Mononuclear cell (primary cell): ENCODE results near the gene EMX1. TPM values are rescaled to one million over a fixed set of nuclear protein-coding genes. Genes with fewer than 3 reads are reported as not detected.

ENCODE experiments used
- H3K27me3 ChIP-seq: 2 replicates; pipeline ENCODE4 v1.6.0; 2011; ENCODE audit warnings: low read length, control low read depth; ENCODE audit not compliant: insufficient read depth
- H3K4me1 ChIP-seq: 2 replicates; pipeline ENCODE4 v1.5.1; 2011; ENCODE audit warnings: mild to moderate bottlenecking, low read length, control low read depth; ENCODE audit not compliant: insufficient read depth
- H3K4me3 ChIP-seq: 2 replicates; pipeline ENCODE4 v1.5.1; 2011; ENCODE audit warnings: mild to moderate bottlenecking, low read length, moderate library complexity
- H3K9me3 ChIP-seq: 2 replicates; pipeline ENCODE4 v1.5.1; 2011; ENCODE audit warnings: low read depth, mild to moderate bottlenecking, control low read depth, low read length
- total RNA-seq: library from RNA; depleted of rRNA; stranded (reverse); fragments of >200 nt; gene quantifications from one replicate; pipeline ENCODE4 v1.2.3, GENCODE V29; 2012

The EMX1 gene
- total RNA-seq, 1 donor, result not detected

DNA sequence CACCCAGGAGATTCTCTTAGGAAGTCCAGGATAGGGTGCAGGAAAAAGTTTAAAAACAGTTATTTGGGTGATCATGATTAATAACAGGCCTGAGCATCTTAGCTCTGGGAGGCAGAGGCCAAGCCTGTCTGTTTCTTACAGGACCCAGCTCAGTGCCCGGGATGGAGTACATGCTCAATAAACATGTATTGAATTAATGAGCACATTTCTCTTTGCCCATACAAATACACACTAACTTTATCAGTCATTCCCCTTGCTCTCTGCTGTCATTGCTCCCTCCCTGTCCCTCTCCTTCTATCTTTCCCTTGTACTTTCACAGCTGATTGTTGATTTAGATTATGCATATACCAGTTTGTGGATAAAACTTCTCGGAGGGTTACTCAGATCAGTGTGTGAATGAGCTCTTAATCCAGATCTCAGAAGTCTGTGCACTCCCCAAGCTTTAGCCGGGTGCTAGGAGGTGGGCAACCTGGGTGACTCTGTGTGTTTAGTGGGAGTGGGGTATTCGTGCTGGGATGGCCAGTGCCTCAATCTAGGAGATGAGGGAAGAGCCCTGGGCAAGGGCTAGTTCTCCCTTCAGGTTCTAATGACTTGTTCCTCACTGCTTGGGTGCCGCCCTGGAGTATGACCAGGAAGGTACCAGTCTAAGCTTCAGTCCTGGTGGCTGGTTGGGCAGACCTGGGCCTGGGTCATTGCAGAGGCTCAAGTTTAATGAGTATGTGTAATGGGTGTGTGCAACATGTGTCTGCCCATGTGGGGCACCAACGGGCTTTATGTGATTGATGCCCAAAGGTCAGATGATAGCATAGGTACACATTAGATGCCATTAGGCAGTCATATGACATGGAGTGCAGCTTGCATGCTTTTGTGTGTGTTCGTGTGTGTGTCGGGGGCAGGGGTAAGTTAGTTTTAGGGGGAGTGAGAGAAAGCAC lies 10.6 kb downstream of the EMX1 start:
- peaks cover 6% of the 10 kb centered on the region for H3K4me1 ChIP-seq
- no peak overlapping the region for H3K4me3 ChIP-seq
- H3K9me3 ChIP-seq, result no peaks in the 10 kb centered on the region
- peaks cover 75% of the 10 kb centered on the region for H3K27me3 ChIP-seq

DNA sequence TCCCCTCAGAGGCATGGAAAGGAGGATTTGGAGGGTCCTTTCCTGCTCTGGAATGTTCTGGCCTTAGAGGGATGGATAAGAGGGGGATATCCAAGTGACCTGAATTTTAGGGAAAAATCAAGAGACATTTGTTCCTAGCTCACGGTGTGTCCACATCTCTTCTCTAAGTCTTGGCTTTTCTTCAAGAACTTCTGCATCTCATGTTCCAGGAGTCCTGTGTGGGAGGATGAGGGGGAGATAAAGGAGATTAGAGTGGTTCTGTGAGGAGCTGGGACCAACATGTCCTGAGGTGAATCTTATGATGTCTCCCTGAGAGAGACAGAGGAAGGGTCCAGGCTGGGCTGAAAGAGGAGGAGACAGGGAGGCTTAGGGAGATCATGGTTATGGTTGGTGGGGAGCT lies 11.7 kb downstream of the EMX1 start:
- peaks cover 6% of the 10 kb centered on the region for H3K4me1 ChIP-seq
- no peak overlapping the region for H3K4me3 ChIP-seq
- H3K27me3 ChIP-seq, result peaks cover 63% of the 10 kb centered on the region
- no peaks in the 10 kb centered on the region for H3K9me3 ChIP-seq

- H3K27me3 ChIP-seq, result peaks cover 40% of the 10 kb centered on the region
These were observed 14.1 kb downstream of the EMX1 start for GRCh38 chr2:72931280-72931910.

GRCh38 chr2:72932045-72932740 lies 14.9 kb downstream of the EMX1 start:
- peaks cover 32% of the 10 kb centered on the region for H3K27me3 ChIP-seq

More at GRCh38 chr2:72931280-72931910, 14.1 kb downstream of the EMX1 start:
- Histone ChIP-seq H3K4me1 (no peaks in the 10 kb centered on the region), H3K4me3 (no peak overlapping the region), H3K9me3 (no peaks in the 10 kb centered on the region)

DNA sequence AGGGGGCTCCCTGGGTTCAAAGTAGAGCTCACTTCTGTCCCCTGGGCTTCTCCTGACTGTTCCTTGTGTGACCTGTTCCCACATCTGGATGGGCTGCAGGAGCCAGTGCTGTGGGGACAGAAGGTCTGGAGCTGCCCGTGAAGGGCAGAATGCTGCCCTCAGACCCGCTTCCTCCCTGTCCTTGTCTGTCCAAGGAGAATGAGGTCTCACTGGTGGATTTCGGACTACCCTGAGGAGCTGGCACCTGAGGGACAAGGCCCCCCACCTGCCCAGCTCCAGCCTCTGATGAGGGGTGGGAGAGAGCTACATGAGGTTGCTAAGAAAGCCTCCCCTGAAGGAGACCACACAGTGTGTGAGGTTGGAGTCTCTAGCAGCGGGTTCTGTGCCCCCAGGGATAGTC lies 15.5 kb downstream of the EMX1 start:
- Histone ChIP-seq H3K9me3 (no peaks in the 10 kb centered on the region), H3K27me3 (peaks cover 25% of the 10 kb centered on the region), H3K4me1 (no peaks in the 10 kb centered on the region), H3K4me3 (no peak overlapping the region)

More at GRCh38 chr2:72932045-72932740, 14.9 kb downstream of the EMX1 start:
- Histone ChIP-seq H3K4me1 (no peaks in the 10 kb centered on the region), H3K9me3 (no peaks in the 10 kb centered on the region), H3K4me3 (no peak overlapping the region)

- no peaks in the 10 kb centered on the region for H3K4me1 ChIP-seq
- no peaks in the 10 kb centered on the region for H3K9me3 ChIP-seq
- H3K27me3 ChIP-seq, result peaks cover 21% of the 10 kb centered on the region
- H3K4me3 ChIP-seq, result no peak overlapping the region
These were observed 15.9 kb downstream of the EMX1 start for GRCh38 chr2:72933207-72933606.

DNA sequence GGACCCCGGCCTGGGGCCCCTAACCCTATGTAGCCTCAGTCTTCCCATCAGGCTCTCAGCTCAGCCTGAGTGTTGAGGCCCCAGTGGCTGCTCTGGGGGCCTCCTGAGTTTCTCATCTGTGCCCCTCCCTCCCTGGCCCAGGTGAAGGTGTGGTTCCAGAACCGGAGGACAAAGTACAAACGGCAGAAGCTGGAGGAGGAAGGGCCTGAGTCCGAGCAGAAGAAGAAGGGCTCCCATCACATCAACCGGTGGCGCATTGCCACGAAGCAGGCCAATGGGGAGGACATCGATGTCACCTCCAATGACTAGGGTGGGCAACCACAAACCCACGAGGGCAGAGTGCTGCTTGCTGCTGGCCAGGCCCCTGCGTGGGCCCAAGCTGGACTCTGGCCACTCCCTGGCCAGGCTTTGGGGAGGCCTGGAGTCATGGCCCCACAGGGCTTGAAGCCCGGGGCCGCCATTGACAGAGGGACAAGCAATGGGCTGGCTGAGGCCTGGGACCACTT lies 16.4 kb downstream of the EMX1 start:
- peaks cover 17% of the 10 kb centered on the region for H3K27me3 ChIP-seq
- H3K4me1 ChIP-seq, result no peaks in the 10 kb centered on the region
- H3K4me3 ChIP-seq, result no peak overlapping the region
- H3K9me3 ChIP-seq, result no peaks in the 10 kb centered on the region

DNA sequence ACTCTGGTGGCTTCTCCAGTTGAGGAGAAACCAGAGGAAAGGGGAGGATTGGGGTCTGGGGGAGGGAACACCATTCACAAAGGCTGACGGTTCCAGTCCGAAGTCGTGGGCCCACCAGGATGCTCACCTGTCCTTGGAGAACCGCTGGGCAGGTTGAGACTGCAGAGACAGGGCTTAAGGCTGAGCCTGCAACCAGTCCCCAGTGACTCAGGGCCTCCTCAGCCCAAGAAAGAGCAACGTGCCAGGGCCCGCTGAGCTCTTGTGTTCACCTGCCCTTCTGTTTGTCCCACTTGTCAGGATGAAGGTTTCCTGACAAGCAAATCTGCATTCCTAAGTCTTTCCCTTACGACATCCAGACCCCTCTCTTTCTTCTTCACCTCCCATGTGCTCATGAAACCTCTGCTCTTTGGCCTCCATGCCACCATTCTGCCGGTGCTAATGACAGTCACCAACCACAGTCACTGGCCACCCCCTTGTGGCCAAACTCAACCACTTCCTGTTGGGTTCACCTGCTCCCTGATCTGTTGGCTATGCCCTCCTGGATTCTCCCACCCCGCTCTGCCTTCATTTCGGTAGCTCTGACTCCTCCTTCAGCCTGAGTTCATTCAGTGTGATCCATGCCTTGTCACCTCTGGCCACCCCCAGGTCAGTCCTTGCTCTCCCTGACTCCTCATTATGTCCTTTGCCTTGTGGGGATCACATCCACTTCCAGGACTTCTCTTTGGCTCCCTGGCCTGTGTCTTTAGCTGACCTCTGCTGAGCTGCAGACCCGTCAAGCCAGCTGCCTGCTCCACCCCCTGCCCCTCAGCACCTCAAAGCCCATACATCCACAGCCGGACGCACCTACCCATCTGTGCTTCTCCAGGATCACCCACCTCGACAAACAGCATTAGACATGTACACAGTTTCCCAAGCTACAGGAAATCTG lies 17.6 kb downstream of the EMX1 start:
- no peaks in the 10 kb centered on the region for H3K9me3 ChIP-seq
- H3K4me3 ChIP-seq, result no peak overlapping the region
- no peaks in the 10 kb centered on the region for H3K4me1 ChIP-seq
- H3K27me3 ChIP-seq, result peaks cover 5% of the 10 kb centered on the region

DNA sequence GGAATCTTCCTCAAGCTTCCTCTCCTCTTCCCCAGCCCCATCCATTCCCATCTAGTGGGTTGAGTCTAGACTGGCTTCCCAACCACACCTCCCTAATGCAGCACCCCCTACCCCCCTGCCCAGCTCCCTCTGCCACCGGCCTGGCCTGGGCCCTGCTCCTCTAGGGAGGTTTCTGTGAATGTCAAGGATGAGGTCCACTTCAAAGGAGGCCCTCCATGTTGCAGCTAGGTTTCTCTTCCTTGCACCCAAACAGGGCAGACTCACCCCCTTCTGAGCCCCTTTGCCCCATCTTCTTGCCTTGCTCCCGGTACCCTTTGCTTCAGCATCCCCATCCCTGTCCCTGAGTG lies 18.3 kb downstream of the EMX1 start:
- Histone ChIP-seq H3K9me3 (no peaks in the 10 kb centered on the region), H3K4me3 (no peak overlapping the region), H3K4me1 (no peaks in the 10 kb centered on the region), H3K27me3 (peaks cover 3% of the 10 kb centered on the region)

DNA sequence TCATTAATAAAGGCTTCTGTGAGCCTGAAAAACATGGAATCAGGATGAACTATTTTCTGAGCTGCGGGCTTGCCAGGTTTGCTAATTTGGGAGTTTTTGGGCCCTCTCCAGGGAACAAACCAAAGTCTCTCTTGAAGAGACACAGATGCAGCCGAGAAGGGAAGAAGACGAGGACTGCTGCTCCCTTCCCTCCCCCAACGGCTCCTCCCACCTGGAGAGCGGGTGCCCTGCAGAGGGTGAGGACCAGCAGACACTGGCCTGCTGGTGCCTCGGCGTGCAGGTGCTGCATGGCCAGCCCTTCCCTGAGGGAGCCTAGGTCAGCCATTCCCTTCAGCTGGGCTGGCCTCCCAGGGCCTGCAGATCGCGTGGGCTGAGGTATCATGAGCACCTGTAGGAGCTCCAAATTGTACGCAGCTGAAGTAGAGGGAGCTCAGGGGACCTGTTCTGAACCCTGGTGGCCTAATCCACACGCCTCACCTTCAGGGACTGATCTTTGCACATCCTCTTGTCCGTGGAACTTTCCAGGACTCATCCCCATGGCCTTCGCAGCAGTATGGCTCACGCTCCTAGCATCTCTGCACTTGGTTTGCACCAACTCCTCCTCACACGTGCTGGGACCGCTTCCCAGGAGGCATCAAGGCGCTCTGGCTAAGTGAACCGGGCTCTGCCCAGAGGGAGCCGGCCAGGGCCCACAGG lies 19.5 kb downstream of the EMX1 start:
- Histone ChIP-seq H3K4me3 (no peak overlapping the region), H3K27me3 (no peaks in the 10 kb centered on the region), H3K9me3 (no peaks in the 10 kb centered on the region), H3K4me1 (no peaks in the 10 kb centered on the region)

- Histone ChIP-seq H3K27me3 (no peaks in the 10 kb centered on the region), H3K9me3 (no peaks in the 10 kb centered on the region), H3K4me1 (no peaks in the 10 kb centered on the region), H3K4me3 (no peak overlapping the region)
These were observed 20.0 kb downstream of the EMX1 start for GRCh38 chr2:72937356-72937669.

DNA sequence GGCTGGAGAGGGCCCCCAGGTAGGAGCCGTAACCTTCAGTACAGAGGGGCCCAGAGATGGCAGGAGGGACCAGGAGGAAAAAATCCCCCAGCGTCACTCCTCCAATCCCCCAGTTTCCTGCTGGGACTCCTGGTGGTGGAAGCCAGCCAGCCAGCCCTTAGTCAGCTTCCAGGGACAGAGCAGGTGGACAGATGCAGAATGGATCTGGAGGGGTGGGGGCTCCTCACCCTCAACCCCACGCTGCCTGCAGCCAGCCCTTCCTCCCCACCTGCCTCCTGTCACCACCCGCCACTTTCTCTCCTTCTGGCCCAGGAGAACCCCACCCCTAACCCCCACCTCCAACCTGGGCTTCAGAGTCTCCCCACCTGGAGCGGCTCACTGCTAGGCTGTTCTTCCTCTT lies 21.1 kb downstream of the EMX1 start:
- H3K27me3 ChIP-seq, result no peaks in the 10 kb centered on the region
- H3K4me1 ChIP-seq, result no peaks in the 10 kb centered on the region
- H3K4me3 ChIP-seq, result no peak overlapping the region
- no peaks in the 10 kb centered on the region for H3K9me3 ChIP-seq

- Histone ChIP-seq H3K4me3 (no peak overlapping the region), H3K9me3 (no peaks in the 10 kb centered on the region), H3K4me1 (no peaks in the 10 kb centered on the region), H3K27me3 (no peaks in the 10 kb centered on the region)
These were observed 23.0 kb downstream of the EMX1 start for GRCh38 chr2:72940361-72940760.

DNA sequence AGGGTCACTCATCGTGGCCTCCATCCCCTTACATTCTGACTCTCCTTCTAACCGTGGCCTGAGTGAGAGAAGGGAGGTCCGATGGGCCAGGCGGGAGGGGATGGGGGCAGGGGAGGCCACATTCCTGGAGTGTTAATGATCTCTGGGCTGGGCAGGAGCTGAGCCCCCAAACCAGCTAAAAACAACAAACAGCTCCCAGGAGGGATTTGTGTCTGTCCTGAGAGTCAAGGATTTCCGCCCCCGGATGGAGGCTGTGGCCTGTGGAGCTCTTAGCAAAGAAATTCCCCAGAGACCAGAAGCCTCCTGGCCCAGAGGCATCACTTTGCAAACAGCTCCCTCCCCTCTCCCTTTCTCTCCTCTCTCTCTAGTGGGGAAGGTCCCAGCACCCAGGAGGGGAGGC lies 23.5 kb downstream of the EMX1 start:
- Histone ChIP-seq H3K9me3 (no peaks in the 10 kb centered on the region), H3K4me3 (no peak overlapping the region), H3K4me1 (no peaks in the 10 kb centered on the region), H3K27me3 (no peaks in the 10 kb centered on the region)
